ENCODE data around the gene SMTN.

GRCh38 chr22:31094021-31094551, 13.0 kb downstream of the SMTN start:
- TF ChIP-seq CTCF (IDR thresholded peaks at IDR 0.05) (no peak), EP300 (IDR thresholded peaks at IDR 0.05) (peak in 2 of 4 donors; percentile 3 to 64)
